BLaER1 treated with 17β-estradiol and CSF1 and Interleukin-3, amounts not matched to agents 10 nM and 100 nM (cell line): Measurements from ENCODE around the gene SEPTIN10.

Experiments
- H3K27ac ChIP-seq, 11 experiments: shearing (Covaris generic); formaldehyde crosslinking; 2 replicates each; pipeline ENCODE4 v1.8.1; 2022
- H3K27me3 ChIP-seq, 11 experiments: shearing (Covaris generic); formaldehyde crosslinking; 2 replicates each; pipeline ENCODE4 v1.8.1; 2022
- H3K36me3 ChIP-seq, 11 experiments: shearing (Covaris generic); formaldehyde crosslinking; 2 replicates each; pipeline ENCODE4 v1.8.1; 2022
- H3K4me1 ChIP-seq, 10 experiments: shearing (Covaris generic); formaldehyde crosslinking; 2 replicates each; pipeline ENCODE4 v1.8.1; 2022
- H3K4me2 ChIP-seq, 11 experiments: shearing (Covaris generic); formaldehyde crosslinking; 2 replicates each; pipeline ENCODE4 v1.8.1; 2022
- H3K4me3 ChIP-seq, 10 experiments: shearing (Covaris generic); formaldehyde crosslinking; 2 replicates each; pipeline ENCODE4 v1.8.1; 2022
- H3K9ac ChIP-seq, 11 experiments: shearing (Covaris generic); formaldehyde crosslinking; 2 replicates each; pipeline ENCODE4 v1.8.1; 2022
- H3K9me3 ChIP-seq, 11 experiments: shearing (Covaris generic); formaldehyde crosslinking; replicated peaks in 1 of 11; 2 replicates each; pipeline ENCODE4 v1.8.1; 2022
- H4K20me1 ChIP-seq, 11 experiments: shearing (Covaris generic); formaldehyde crosslinking; 2 replicates each; pipeline ENCODE4 v1.8.1; 2022
- Cebpa-rat ChIP-seq, 11 experiments: shearing (Covaris generic); IDR thresholded peaks; 2 replicates each; pipeline ENCODE4 v1.8.1; 2022

SEPTIN10 gene

DNA sequence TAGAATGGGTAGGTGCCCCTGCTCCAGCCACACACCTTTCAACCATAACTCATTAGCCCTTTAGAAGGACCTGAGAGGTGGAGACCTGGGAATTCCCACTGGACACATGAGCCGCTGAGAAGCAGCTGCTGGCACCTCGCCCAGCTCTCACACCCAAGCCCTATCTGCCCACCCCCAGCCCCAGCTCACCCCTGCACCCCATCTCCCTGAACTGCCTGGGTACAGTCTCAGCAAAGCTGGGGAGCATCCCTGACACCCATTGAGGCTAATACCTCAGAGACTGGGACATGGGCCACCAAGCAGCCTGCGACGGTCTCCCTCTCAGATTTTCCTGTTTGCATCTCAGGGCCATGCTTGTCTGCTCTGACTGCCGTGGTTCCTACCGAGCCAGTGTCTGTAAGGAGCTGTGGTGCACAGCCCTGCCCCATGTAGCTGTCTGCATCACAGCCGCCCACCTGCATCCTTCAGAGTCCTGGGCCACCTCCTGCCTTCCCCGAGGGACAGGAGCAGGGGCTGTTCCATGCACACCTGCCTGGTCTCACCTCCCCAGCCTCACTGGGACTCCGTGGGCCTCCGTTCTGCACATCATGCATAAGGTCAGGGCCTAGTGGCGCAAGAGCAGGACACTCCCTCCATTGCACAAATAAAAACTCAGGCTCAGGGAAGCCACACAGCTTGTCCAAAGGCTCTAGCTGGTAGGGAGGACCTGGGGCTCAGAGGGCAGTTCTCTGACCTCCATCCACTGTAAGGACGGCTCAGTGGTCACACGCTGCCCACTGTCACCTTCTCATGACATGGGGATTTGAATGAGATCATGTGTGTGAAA is 90.0 kb downstream of the SEPTIN10 start:
- Histone ChIP-seq H3K9me3 (no peaks in the 10 kb centered on the region), H3K36me3 (no peaks in the 10 kb centered on the region), H3K4me1 (peaks cover 0 to 87% (median 69%) of the 10 kb centered on the region in 10 experiments; a peak in 16 of 20 replicates), H3K27ac (no peak overlapping the region), H4K20me1 (no peaks in the 10 kb centered on the region), H3K4me3 (no peak overlapping the region), H3K9ac (no peak overlapping the region), H3K27me3 (no peaks in the 10 kb centered on the region), H3K4me2 (peak overlapping the region in 8 of 11 experiments; percentile 16 to 85 (median 48); a peak in 13 of 22 replicates)
- TF ChIP-seq Cebpa-rat (IDR thresholded peaks at IDR 0.05) = no peak

DNA sequence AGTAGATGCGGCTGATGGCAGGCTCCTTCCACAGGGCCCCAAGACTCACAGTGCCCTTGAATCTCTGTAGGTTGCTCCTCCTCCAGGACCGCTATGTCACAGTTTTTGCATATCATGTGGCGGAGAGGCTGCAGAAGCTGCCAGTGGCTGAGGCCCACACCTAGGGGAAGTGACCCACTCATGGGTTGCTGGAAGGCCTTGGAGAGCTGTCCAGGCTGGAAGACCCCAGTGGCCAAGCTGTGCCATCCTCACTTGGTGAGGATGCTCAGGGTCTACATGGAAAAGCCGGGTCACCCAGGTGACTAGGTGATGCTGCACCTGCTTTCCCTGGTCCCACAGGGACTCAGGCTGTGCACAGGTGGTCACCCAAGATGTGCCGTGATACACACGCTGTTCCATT is 90.6 kb downstream of the SEPTIN10 start:
- no peak for TF ChIP-seq Cebpa-rat (IDR thresholded peaks at IDR 0.05)
- peaks cover 0 to 86% (median 64%) of the 10 kb centered on the region in 10 experiments; a peak in 14 of 20 replicates for H3K4me1 ChIP-seq
- peak overlapping the region in 6 of 11 experiments; percentile 16 to 85 (median 60); a peak in 7 of 22 replicates for H3K4me2 ChIP-seq
- H3K27ac ChIP-seq = no peak overlapping the region
- H3K9ac ChIP-seq = no peak overlapping the region
- no peak overlapping the region for H3K4me3 ChIP-seq
- H3K27me3 ChIP-seq = no peaks in the 10 kb centered on the region
- H3K36me3 ChIP-seq = no peaks in the 10 kb centered on the region
- no peaks in the 10 kb centered on the region for H3K9me3 ChIP-seq
- no peaks in the 10 kb centered on the region for H4K20me1 ChIP-seq

DNA sequence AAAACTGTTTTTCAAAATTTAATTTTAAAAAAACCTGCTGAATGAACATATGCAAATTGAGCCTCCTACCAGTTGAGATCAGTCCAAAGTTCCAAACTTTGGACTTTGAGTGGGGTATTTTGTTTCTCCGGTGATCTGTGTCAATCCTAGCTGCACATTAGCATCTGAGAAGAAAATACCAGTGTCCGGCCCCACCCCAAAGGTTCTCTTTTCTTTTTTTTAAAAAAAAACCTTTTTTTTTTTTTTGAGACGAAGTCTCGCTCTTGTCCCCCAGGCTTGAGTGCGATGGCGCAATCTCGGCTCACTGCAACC is 91.7 kb downstream of the SEPTIN10 start:
- Histone ChIP-seq H3K27me3 (no peaks in the 10 kb centered on the region), H3K36me3 (no peaks in the 10 kb centered on the region), H3K9me3 (no peaks in the 10 kb centered on the region), H3K27ac (no peak overlapping the region), H3K4me2 (peak overlapping the region in 1 of 11 experiments; percentile 46; a peak in 1 of 22 replicates), H3K4me3 (no peak overlapping the region), H3K4me1 (peaks cover 0 to 86% (median 64%) of the 10 kb centered on the region in 10 experiments; a peak in 14 of 20 replicates), H4K20me1 (0 out of 22 replicates have a peak, but pooled peaks cover 0 to 2% (median 0%) of the 10 kb centered on the region in 11 experiments), H3K9ac (no peak overlapping the region)
- TF ChIP-seq Cebpa-rat (IDR thresholded peaks at IDR 0.05) = no peak

DNA sequence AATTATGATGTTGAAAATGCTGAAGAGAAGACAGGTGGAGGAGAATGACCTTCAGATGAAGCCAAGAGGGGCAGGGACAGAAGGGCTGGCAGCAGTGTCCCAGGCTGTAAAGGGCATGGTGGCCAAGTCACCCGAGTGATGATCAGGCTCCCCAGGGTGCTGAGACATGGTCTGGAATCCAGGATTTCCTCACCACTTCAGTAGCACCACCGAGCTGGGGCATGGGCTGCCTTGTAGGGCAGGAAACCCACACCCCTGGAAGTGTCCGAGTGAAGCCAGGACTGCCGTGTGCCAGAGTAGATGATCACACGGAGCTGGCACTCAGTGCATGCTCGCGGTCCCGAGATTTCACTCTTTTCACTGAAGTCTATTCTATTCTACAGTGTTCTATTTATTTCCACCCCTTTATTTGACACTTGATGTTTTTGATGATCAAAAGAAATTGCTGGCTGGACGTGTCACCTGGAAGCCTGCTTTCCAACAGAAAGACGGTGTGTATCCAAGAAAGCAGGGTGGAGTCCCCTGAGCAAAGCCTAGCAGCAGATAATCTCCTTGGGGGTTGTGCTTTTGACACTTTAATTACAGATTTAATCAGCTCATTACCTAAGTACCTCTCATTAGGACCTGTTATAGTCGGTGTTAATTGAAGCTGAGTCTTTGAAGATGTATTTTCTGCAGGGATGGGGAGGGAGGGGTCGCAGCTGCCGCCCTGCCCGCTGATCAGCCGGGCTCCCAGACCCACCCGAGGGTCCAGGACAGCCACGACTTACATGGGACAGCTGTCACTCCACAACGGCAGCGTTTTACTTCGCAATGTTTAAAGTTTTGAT is 92.3 kb downstream of the SEPTIN10 start:
- Histone ChIP-seq H3K4me1 (peaks cover 0 to 86% (median 61%) of the 10 kb centered on the region in 10 experiments; a peak in 14 of 20 replicates), H3K4me3 (no peak overlapping the region), H3K36me3 (no peaks in the 10 kb centered on the region), H3K27ac (no peak overlapping the region), H4K20me1 (0 out of 22 replicates have a peak, but pooled peaks cover 0 to 4% (median 0%) of the 10 kb centered on the region in 11 experiments), H3K4me2 (peak overlapping the region in 5 of 11 experiments; percentile 9 to 46 (median 28); a peak in 6 of 22 replicates), H3K9me3 (no peaks in the 10 kb centered on the region), H3K9ac (no peak overlapping the region), H3K27me3 (no peaks in the 10 kb centered on the region)
- no peak for TF ChIP-seq Cebpa-rat (IDR thresholded peaks at IDR 0.05)

DNA sequence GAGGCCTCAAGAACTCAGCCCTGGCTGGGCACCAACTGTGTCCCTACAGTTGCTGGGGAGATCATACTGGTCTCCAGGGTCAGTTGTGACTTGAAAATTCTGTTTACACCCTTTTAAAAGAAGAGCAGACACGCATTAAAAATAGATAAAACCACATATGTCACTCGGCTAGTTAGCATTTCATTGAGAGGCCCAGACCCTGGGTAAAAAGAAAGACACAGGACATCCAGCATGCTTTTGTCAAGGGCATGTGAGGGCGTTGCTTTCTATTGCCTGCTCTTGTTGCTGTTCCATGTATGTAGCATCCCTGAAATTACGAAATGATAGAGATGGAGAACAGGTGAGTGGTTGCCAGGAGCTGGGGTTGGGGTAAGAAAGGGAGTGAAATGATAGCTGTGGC is 94.3 kb downstream of the SEPTIN10 start:
- TF ChIP-seq Cebpa-rat (IDR thresholded peaks at IDR 0.05) = no peak
- peaks cover under 1 to 86% (median 48%) of the 10 kb centered on the region in 10 experiments; a peak in 18 of 20 replicates for H3K4me1 ChIP-seq
- no peaks in the 10 kb centered on the region for H3K9me3 ChIP-seq
- H3K27me3 ChIP-seq = no peaks in the 10 kb centered on the region
- H3K4me3 ChIP-seq = no peak overlapping the region
- H3K36me3 ChIP-seq = no peaks in the 10 kb centered on the region
- no peak overlapping the region for H3K27ac ChIP-seq
- no peak overlapping the region for H3K9ac ChIP-seq
- 0 out of 22 replicates have a peak, but pooled peaks cover 0 to 4% (median 0%) of the 10 kb centered on the region in 11 experiments for H4K20me1 ChIP-seq
- peak overlapping the region in 8 of 11 experiments; percentile 0 to 58 (median 30); a peak in 12 of 22 replicates for H3K4me2 ChIP-seq

DNA sequence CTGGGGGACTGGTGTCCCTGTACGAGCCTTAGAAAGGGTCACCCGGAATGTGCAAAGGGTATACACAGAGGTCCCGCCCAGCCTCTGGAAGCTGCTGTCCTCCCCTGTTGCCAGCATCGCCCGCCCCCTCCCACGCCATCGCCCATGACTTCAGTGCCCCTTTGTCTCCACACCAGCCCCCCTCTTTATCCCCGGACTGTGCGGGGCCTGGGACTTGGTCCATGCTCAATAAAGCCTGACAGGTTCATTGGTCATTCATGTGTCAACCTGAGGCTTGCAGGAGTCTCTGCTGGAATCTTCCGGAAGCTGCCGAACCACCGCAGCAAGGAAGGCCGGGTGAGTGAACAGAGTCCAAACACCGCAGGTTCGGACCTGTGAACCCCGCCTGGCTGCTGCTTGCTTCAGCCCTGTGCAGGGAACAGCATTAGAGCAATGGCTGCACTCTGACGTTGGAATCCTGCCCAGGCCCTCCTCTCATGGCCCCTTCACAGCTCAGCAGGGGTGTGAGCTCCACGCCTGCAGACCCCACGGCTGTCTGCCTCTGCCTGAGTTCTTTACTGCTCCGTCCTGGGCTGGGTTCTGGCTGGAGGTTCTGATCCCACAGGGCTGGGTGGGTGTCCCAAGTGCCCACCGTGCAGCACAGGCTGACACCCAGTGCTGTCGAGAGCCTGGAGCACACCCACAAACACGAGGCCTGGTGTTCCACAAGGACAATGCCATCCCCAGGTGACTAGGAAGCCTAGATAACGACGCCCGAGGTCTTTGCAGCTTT is 96.5 kb downstream of the SEPTIN10 start:
- Histone ChIP-seq H3K27ac (no peak overlapping the region), H3K9ac (no peak overlapping the region; a peak in 1 of 22 replicates), H3K27me3 (no peaks in the 10 kb centered on the region; a peak in 1 of 22 replicates), H3K36me3 (no peaks in the 10 kb centered on the region), H4K20me1 (peaks cover 0 to 7% (median 0%) of the 10 kb centered on the region in 11 experiments; a peak in 1 of 22 replicates), H3K4me2 (peak overlapping the region in 7 of 11 experiments; percentile 5 to 51 (median 36); a peak in 14 of 22 replicates), H3K9me3 (no peaks in the 10 kb centered on the region), H3K4me1 (peaks cover 11 to 88% (median 52%) of the 10 kb centered on the region in 10 experiments), H3K4me3 (no peak overlapping the region)
- TF ChIP-seq Cebpa-rat (IDR thresholded peaks at IDR 0.05) = no peak

DNA sequence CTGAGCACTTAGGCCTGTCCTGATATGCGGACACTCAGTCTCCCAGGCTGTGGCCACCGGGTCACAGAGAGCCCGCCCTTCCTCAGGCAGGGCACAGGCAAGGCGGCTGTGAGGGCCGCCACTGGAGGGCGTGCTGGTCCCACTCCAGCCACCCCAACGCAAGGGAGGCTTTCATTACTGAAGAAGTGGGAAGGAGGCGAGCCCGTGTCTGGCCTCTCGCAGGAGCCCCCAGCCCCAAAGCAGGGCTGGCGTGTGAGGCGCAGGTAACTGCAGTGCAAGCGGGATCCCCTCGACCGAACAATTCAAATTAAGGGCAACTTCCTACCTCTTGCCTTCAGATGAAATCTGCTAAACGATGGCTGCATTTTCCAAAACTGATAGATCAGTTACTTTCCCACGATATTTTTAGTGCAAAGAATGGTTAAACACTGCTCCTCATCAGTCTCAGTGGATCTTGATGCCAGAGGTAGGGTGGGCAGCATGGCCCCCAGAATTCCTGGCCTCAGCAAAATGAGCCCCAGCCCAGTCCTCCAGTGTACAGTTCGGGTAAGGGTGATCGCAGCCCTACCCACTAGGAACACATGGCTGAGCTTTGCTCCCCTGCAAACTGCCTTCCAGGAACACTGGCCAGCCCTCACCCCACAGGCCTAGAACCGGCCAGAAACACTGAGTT is 97.2 kb downstream of the SEPTIN10 start:
- no peak overlapping the region for H3K9ac ChIP-seq
- peaks cover 0 to 14% (median 0%) of the 10 kb centered on the region in 11 experiments; a peak in 2 of 22 replicates for H4K20me1 ChIP-seq
- H3K4me1 ChIP-seq = peaks cover 11 to 91% (median 59%) of the 10 kb centered on the region in 10 experiments
- H3K27ac ChIP-seq = no peak overlapping the region
- H3K9me3 ChIP-seq = no peaks in the 10 kb centered on the region
- TF ChIP-seq Cebpa-rat (IDR thresholded peaks at IDR 0.05) = no peak
- no peaks in the 10 kb centered on the region for H3K36me3 ChIP-seq
- H3K27me3 ChIP-seq = no peaks in the 10 kb centered on the region; a peak in 1 of 22 replicates
- peak overlapping the region in 5 of 11 experiments; percentile 10 to 51 (median 36); a peak in 5 of 22 replicates for H3K4me2 ChIP-seq
- no peak overlapping the region for H3K4me3 ChIP-seq

DNA sequence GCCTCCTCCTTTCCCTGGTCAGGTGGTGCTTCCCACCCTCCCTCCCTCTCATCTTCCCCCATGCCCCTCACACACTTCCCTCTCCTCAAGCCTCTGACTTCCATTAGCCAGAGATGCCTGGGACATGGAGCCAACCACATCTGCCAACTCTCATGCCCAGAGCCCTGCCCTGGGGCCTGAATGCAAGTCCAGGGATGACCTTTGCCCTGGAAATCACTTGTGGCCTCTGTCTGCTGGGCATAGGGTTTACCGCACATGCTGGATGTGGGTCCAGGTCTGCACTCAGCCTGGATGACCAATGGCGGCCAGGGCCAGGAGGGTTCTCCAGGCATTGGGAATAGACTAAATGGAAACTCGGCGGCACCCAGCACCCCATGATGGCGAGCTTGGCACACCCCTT is 98.9 kb downstream of the SEPTIN10 start:
- Histone ChIP-seq H3K27ac (peak overlapping the region in 1 of 11 experiments; percentile 61; a peak in 1 of 22 replicates), H3K4me3 (no peak overlapping the region), H3K4me2 (peak overlapping the region in 8 of 11 experiments; percentile 34 to 92 (median 82); a peak in 15 of 22 replicates), H3K9ac (no peak overlapping the region), H3K36me3 (no peaks in the 10 kb centered on the region), H3K27me3 (no peaks in the 10 kb centered on the region; a peak in 1 of 22 replicates), H3K9me3 (no peaks in the 10 kb centered on the region), H4K20me1 (peaks cover 0 to 26% (median 0%) of the 10 kb centered on the region in 11 experiments; a peak in 5 of 22 replicates), H3K4me1 (peaks cover 11 to 99% (median 74%) of the 10 kb centered on the region in 10 experiments)
- TF ChIP-seq Cebpa-rat (IDR thresholded peaks at IDR 0.05) = no peak
